Measurements from ENCODE around the gene ZFAND3.

DNA sequence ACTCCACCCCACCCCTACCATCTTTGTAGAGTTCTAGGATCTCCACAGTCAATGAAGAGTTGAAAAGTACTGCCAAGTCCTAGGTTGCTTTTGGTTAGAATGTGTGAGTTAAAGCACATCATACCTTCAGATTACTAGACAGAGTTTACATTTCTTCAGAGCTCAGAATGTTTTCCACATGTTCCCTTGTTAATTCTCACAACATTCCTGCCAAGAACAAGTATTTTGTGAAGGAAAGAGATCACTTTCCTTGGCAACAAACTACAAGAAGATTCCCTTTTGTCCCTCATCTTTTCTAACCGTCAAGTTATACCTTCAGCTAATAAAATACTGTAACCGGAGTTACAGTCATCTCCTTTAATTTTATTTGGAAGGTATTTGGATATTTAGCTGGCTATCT lies 266.8 kb downstream of the ZFAND3 start:
- TF ChIP-seq, protein P1, sequence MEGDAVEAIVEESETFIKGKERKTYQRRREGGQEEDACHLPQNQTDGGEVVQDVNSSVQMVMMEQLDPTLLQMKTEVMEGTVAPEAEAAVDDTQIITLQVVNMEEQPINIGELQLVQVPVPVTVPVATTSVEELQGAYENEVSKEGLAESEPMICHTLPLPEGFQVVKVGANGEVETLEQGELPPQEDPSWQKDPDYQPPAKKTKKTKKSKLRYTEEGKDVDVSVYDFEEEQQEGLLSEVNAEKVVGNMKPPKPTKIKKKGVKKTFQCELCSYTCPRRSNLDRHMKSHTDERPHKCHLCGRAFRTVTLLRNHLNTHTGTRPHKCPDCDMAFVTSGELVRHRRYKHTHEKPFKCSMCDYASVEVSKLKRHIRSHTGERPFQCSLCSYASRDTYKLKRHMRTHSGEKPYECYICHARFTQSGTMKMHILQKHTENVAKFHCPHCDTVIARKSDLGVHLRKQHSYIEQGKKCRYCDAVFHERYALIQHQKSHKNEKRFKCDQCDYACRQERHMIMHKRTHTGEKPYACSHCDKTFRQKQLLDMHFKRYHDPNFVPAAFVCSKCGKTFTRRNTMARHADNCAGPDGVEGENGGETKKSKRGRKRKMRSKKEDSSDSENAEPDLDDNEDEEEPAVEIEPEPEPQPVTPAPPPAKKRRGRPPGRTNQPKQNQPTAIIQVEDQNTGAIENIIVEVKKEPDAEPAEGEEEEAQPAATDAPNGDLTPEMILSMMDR (IDR thresholded peaks at IDR 0.05), result no peak
- no peak for TF ChIP-seq EZH2 (IDR thresholded peaks at IDR 0.05; ENCODE audit: borderline replicate concordance, insufficient read depth, low read depth, low read length, poor library complexity, severe bottlenecking)
